ENCODE measurements around the gene SPDYE4.

SPDYE4 gene

DNA sequence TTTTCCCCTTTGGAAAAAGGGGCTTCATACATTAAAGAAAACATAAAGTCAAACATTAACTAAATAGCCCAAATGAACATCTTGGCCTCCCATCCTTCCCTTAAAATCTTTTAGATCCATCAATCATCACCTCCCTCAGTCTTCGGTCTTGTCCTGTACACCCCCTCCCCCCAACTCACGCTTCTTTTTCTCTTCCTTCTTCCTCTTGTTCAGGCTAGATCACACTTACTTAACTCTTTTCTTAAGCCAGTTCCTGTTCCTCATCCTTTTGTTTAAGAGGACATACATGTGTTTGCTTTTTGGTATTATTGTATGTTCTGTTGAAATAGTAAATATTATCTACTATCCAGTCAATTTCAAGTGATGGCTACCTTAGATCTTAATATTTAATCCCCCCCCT, 35.3 kb upstream of the SPDYE4 start:
- no peak for TF ChIP-seq EZH2phosphoT487 (IDR thresholded peaks at IDR 0.05; ENCODE audit: low read depth)
- TF ChIP-seq, protein P1, sequence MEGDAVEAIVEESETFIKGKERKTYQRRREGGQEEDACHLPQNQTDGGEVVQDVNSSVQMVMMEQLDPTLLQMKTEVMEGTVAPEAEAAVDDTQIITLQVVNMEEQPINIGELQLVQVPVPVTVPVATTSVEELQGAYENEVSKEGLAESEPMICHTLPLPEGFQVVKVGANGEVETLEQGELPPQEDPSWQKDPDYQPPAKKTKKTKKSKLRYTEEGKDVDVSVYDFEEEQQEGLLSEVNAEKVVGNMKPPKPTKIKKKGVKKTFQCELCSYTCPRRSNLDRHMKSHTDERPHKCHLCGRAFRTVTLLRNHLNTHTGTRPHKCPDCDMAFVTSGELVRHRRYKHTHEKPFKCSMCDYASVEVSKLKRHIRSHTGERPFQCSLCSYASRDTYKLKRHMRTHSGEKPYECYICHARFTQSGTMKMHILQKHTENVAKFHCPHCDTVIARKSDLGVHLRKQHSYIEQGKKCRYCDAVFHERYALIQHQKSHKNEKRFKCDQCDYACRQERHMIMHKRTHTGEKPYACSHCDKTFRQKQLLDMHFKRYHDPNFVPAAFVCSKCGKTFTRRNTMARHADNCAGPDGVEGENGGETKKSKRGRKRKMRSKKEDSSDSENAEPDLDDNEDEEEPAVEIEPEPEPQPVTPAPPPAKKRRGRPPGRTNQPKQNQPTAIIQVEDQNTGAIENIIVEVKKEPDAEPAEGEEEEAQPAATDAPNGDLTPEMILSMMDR (IDR thresholded peaks at IDR 0.05; ENCODE audit: low read depth, low read length): no peak
- Histone ChIP-seq H3K9ac (ENCODE audit: low read length) (no peak overlapping the region), H3K4me1 (ENCODE audit: low read length) (peaks cover 13% of the 10 kb centered on the region)

DNA sequence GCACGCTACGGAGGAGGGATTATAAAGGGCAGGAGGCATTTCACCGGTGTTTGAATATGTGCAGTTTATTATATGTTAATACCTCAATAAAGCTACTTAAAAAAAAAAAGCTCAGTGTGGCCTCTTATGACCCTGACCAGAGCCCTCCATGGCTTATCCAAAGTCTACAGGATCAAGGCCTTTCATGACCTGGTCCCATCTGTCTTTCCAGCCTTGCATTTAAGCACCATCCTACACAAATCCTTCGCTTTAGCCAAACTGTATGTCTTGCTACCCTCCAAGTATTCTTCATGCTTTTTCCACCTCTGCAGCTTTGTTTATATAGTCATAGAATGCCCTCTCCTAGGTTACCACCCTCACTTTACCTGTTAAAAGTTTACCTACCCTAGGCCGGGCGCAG, 34.3 kb upstream of the SPDYE4 start:
- Histone ChIP-seq H3K27me3 (ENCODE audit: low read depth, low read length) (no peaks in the 10 kb centered on the region), H3K36me3 (replicated peaks; ENCODE audit: low read depth, low read length) (peaks cover 3% of the 10 kb centered on the region), H3K4me2 (ENCODE audit: low read length) (no peak overlapping the region), H4K20me1 (ENCODE audit: insufficient read depth, low read length) (no peaks in the 10 kb centered on the region), H3K4me1 (ENCODE audit: low read length) (peaks cover 13% of the 10 kb centered on the region), H3K4me3 (ENCODE audit: low read length) (no peak overlapping the region), H3K79me2 (ENCODE audit: low read length) (no peaks in the 10 kb centered on the region), H3K9ac (ENCODE audit: low read length) (no peak overlapping the region), H3K9me3 (ENCODE audit: insufficient read depth, low read length) (no peaks in the 10 kb centered on the region), H3K27ac (ENCODE audit: low read length) (no peak overlapping the region), H2AFZ (ENCODE audit: low read depth, low read length) (no peak overlapping the region)
- TF ChIP-seq EZH2phosphoT487 (IDR thresholded peaks at IDR 0.05; ENCODE audit: low read depth): no peak
- TF ChIP-seq, protein P1 (IDR thresholded peaks at IDR 0.05; ENCODE audit: low read depth, low read length): no peak

More for the DNA sequence above, 35.3 kb upstream of the SPDYE4 start:
- H3K27ac ChIP-seq (ENCODE audit: low read length): no peak overlapping the region
- peaks cover 3% of the 10 kb centered on the region for H3K36me3 ChIP-seq (replicated peaks; ENCODE audit: low read depth, low read length)
- H3K4me2 ChIP-seq (ENCODE audit: low read length): peak overlapping the region; percentile 7; the same call in 1 of the 2 replicates
- no peaks in the 10 kb centered on the region for H3K79me2 ChIP-seq (ENCODE audit: low read length)
- H3K9me3 ChIP-seq (ENCODE audit: insufficient read depth, low read length): no peaks in the 10 kb centered on the region
- 0 out of 2 replicates have a peak overlapping the region, but pooled peaks have one; percentile 15 for H2AFZ ChIP-seq (ENCODE audit: low read depth, low read length)
- no peak overlapping the region for H3K4me3 ChIP-seq (ENCODE audit: low read length)
- no peaks in the 10 kb centered on the region for H3K27me3 ChIP-seq (ENCODE audit: low read depth, low read length)
- no peaks in the 10 kb centered on the region for H4K20me1 ChIP-seq (ENCODE audit: insufficient read depth, low read length)

DNA sequence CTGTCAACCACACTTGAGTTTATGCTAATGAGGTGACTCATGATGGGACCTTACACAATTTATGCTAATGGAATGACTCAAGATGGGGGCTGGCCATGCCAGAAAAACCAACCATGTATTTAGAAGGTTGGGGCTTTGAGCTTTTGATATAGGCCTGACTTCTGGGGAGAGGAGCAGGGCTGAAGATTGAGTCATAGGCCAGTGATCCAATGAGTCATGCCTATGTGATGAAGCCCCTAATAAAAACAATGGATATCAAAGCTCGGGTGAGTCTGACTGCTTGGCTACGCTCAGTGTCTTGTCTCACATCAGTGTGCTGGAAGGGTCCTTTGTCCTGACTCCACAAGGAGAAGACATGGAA, 33.5 kb upstream of the SPDYE4 start:
- TF ChIP-seq, protein P1 (IDR thresholded peaks at IDR 0.05; ENCODE audit: low read depth, low read length): no peak
- Histone ChIP-seq H3K36me3 (replicated peaks; ENCODE audit: low read depth, low read length) (peaks cover 3% of the 10 kb centered on the region), H3K4me3 (ENCODE audit: low read length) (no peak overlapping the region), H3K4me1 (ENCODE audit: low read length) (peaks cover 13% of the 10 kb centered on the region), H4K20me1 (ENCODE audit: insufficient read depth, low read length) (no peaks in the 10 kb centered on the region), H3K9me3 (ENCODE audit: insufficient read depth, low read length) (no peaks in the 10 kb centered on the region), H3K9ac (ENCODE audit: low read length) (no peak overlapping the region), H3K4me2 (ENCODE audit: low read length) (no peak overlapping the region), H3K27ac (ENCODE audit: low read length) (no peak overlapping the region), H3K27me3 (ENCODE audit: low read depth, low read length) (no peaks in the 10 kb centered on the region), H2AFZ (ENCODE audit: low read depth, low read length) (no peak overlapping the region), H3K79me2 (ENCODE audit: low read length) (no peaks in the 10 kb centered on the region)

DNA sequence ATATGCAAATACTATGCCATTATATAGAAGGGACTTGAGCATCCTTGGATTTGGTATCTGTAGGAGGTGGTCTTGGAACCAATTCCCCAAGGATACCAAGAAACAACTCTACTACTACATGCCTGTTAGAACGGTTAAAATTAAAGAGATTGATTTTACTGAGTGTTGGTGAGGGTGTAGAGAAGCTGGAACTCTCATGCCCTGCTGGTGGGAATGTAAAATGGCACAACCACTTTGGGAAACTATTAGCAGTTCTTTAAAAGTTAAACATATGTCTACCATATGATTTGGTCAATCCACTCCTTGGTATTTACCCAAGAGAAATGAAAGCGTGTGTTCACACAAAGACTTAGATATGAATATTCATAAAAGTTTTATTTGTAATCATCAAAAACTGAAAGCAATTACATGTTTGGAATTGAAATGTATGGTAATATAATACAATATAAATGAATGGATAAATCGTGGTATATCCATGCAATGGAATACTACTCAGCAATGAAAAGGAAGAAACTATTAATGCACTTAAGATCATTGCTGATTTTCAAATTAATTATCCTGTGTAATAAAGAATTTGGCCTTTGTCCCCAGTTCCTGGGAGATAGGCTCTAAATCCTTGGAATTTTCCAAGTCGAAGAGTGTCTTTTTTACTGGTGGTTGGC, 33.0 kb upstream of the SPDYE4 start:
- Histone ChIP-seq H3K27me3 (ENCODE audit: low read depth, low read length) (no peaks in the 10 kb centered on the region), H3K9me3 (ENCODE audit: insufficient read depth, low read length) (no peaks in the 10 kb centered on the region), H3K4me2 (ENCODE audit: low read length) (no peak overlapping the region), H3K4me3 (ENCODE audit: low read length) (no peak overlapping the region), H4K20me1 (ENCODE audit: insufficient read depth, low read length) (no peaks in the 10 kb centered on the region), H3K27ac (ENCODE audit: low read length) (no peak overlapping the region), H3K36me3 (replicated peaks; ENCODE audit: low read depth, low read length) (peaks cover 3% of the 10 kb centered on the region), H3K4me1 (ENCODE audit: low read length) (peaks cover 13% of the 10 kb centered on the region), H3K9ac (ENCODE audit: low read length) (no peak overlapping the region), H3K79me2 (ENCODE audit: low read length) (no peaks in the 10 kb centered on the region), H2AFZ (ENCODE audit: low read depth, low read length) (no peak overlapping the region)
- TF ChIP-seq, protein P1 (IDR thresholded peaks at IDR 0.05; ENCODE audit: low read depth, low read length): no peak
- TF ChIP-seq EZH2phosphoT487 (IDR thresholded peaks at IDR 0.05; ENCODE audit: low read depth): no peak
